Measurements from ENCODE around the gene GRPEL1.

GRPEL1 gene

DNA sequence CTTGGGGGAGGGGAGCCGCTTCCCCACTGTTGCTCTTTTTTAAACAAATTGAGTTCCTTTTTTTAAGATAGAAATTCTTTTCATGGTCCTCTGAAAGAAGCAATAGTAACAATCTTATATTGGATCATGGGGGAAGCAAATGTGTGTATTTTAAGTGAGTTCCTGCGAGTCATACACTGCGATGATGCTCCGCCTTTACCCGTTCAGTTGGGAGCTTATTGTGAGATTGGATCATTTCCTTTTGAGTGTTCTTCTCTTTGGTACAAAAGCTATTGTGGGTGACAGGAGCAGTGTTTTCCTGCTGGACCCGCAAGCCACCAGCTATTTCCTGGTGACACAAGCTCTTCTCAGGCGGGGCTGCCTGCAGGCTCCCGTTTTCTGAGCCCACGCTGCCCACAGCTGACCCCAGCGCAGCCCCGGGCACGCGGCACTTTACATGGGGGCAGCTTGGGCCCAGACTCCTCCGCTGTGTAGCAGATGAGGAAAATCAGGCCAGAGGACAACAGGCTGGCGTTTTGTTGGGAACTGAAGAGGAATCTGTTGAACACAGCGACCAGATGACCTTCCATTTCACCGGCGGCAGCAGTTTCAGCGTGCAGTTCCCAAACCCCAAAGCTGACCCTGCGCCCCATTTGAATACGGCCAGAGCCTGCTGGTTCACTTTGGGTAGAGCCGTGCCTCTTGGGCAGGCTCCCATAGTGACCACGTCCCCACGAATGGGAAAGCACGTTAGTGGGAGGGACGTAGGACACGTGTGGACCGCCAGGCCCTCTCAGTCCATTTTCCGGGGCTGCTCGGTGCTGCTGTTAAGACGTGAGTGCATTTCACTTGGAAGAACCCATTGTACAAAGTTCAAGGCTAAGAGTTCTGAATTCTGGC, 12.5 kb downstream of the GRPEL1 start:
- TF ChIP-seq, protein P1, sequence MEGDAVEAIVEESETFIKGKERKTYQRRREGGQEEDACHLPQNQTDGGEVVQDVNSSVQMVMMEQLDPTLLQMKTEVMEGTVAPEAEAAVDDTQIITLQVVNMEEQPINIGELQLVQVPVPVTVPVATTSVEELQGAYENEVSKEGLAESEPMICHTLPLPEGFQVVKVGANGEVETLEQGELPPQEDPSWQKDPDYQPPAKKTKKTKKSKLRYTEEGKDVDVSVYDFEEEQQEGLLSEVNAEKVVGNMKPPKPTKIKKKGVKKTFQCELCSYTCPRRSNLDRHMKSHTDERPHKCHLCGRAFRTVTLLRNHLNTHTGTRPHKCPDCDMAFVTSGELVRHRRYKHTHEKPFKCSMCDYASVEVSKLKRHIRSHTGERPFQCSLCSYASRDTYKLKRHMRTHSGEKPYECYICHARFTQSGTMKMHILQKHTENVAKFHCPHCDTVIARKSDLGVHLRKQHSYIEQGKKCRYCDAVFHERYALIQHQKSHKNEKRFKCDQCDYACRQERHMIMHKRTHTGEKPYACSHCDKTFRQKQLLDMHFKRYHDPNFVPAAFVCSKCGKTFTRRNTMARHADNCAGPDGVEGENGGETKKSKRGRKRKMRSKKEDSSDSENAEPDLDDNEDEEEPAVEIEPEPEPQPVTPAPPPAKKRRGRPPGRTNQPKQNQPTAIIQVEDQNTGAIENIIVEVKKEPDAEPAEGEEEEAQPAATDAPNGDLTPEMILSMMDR (IDR thresholded peaks at IDR 0.05; ENCODE audit: low read length, missing control alignments), result no peak
- H3K4me3 ChIP-seq (replicated peaks; ENCODE audit: low read depth, low read length), result no peak overlapping the region
- DNase-seq (ENCODE audit: low read depth), result no peak

DNA sequence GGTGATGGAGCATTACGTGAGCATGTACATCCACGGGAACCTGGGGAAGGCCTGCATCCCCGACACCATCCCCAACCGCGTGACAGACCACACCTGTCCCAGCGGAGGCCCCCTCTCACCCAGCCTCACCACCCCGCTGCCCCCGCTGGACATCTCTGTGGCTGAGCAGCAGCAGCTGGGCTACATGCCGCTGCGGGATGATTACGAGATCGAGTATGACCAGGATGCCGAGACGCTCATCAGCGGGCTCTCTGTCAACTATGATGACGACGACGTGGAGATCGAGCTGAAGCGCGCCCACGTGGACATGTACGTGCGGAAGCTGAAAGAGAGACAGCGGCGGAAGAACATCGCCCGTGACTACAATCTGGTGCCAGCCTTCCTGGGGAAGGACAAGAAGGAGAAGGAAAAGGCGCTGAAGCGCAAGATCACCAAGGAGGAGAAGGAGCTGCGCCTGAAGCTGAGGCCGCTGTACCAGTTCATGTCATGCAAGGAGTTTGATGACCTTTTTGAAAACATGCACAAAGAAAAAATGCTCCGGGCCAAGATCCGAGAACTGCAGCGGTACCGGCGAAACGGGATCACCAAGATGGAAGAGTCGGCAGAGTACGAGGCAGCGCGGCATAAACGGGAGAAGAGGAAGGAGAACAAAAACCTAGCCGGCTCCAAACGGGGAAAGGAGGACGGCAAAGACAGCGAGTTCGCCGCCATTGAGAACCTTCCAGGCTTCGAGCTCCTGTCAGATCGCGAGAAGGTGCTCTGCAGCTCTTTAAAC, 13.6 kb downstream of the GRPEL1 start:
- no peak overlapping the region for H3K4me3 ChIP-seq (replicated peaks; ENCODE audit: low read depth, low read length)
- DNase-seq (ENCODE audit: low read depth), result no peak
- TF ChIP-seq, protein P1 (IDR thresholded peaks at IDR 0.05; ENCODE audit: low read length, missing control alignments), result no peak

DNA sequence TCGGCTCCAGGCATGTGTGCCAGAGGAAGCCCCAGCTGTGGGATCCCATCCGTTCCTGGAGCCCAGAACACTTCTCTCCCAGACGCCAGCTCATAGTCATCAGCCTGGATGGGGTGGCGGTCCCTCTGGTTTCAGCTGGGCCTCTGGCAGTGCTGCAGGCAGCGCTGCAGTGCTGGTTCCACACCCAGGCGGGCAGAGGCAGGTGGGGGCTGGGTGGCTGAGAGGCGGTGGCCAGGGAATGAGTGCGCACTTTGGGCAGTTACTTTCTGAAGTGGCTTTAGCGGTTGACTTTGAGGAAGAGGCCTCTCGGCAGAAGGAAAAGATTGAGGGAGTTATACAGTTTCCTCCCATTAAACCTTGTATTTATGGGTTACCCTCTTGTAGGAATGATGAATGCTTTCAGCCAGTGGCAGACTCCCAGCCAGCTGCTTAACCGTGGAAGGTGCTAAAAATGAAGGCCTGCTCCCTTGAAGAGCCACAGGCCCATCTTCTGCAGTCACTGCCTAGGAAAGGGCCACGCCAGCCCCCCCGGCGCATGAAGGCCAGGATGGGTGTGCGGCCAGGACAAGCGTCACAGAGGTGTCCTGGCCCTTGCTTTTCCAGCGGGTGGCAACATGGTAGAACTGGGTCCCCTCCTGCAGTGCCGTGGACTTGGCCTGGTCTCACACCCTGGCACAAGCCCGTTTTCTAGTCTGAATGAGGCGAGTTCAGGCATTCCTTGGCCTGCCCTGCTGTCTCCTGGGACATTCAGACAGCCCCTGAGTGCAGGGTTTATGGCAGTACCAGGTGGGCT, 14.7 kb downstream of the GRPEL1 start:
- no peak overlapping the region for H3K4me3 ChIP-seq (replicated peaks; ENCODE audit: low read depth, low read length)
- no peak for DNase-seq (ENCODE audit: low read depth)
- TF ChIP-seq, protein P1 (IDR thresholded peaks at IDR 0.05; ENCODE audit: low read length, missing control alignments), result no peak

DNA sequence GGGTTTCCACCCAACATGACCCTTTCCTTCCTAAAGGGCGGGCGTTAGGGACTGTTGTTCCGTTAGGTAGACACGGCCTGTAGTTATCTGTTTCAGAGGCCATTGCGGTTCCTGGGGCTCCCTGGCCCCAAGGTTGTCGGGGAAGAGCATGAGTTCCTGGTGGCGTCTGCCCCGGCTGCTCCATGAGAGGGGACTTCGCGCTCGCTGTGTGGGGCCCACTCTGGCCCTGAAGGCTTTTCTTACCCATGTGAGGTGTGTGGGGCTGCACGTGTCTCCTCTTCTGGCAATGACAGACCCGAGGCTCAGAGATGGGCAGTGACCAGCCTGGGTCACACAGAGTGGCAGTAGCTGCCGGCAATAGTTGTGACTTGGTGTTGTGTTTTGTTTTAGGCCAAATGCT, 15.6 kb downstream of the GRPEL1 start:
- no peak for DNase-seq (ENCODE audit: low read depth)
- TF ChIP-seq, protein P1 (IDR thresholded peaks at IDR 0.05; ENCODE audit: low read length, missing control alignments), result no peak
- no peak overlapping the region for H3K4me3 ChIP-seq (replicated peaks; ENCODE audit: low read depth, low read length)

DNA sequence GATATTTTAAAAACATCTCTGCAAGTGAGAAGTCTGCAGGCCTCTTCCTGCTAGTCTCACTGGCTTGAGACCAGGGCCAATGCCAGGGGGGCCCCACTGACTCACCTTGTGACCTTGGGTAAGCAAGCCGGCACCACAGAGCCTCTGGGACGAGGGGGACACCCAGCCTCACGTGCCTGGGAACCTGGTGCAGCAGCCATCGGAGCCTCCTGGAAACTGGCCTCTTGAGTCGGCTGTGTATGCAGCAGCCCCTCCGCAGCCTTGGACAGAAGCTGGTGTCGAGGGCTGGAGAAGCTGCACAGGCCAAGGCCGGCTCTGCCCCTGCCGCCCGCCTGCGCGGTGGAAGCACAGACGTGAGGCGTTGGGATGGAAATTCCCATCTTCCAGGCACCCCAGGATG, 16.0 kb downstream of the GRPEL1 start:
- TF ChIP-seq, protein P1 (IDR thresholded peaks at IDR 0.05; ENCODE audit: low read length, missing control alignments), result no peak
- DNase-seq (ENCODE audit: low read depth), result no peak
- no peak overlapping the region for H3K4me3 ChIP-seq (replicated peaks; ENCODE audit: low read depth, low read length)

DNA sequence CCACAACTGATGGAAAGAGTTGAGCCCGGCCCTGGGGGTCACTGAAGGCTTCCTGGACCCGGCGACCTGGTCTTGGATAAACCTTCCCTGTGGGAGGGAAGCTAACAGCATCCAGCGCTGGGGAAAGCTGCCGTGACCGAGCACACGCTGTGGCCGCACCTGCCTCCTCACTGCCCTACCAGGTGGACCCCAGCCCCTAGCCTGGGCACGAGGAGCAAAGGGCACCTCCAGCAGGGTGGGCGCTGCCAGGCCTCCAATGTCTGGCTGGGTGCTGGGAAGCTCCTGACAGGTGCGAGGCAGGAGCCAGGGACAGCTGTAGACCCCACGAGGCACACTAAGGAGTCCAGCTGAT, 16.7 kb downstream of the GRPEL1 start:
- no peak for DNase-seq (ENCODE audit: low read depth)
- TF ChIP-seq, protein P1 (IDR thresholded peaks at IDR 0.05; ENCODE audit: low read length, missing control alignments), result no peak
- no peak overlapping the region for H3K4me3 ChIP-seq (replicated peaks; ENCODE audit: low read depth, low read length)
